ENCODE data around the gene CCT3. TPM values are rescaled to one million over a fixed set of nuclear protein-coding genes. Genes with fewer than 3 reads are reported as not detected.

CCT3 gene
- total and polyA plus RNA-seq, 2 donors (not counting 1 experiment from before 2014, with no cell fraction given): 106 to 107 TPM

- H3K9me3 Mint-ChIP-seq (ENCODE audit: insufficient read depth): no peaks in the 10 kb centered on the region
- DNase-seq (no peak), ATAC-seq (ENCODE audit: low read depth) (no peak)
- Histone ChIP-seq H3K27me3 (replicated peaks in 1 of 4; ENCODE audit: control extremely low read depth in 1 of 4, control insufficient read depth in 3 of 4, insufficient read depth in 4 of 4, low read length in 3 of 4) (no peaks in the 10 kb centered on the region), H3K4me1 (ENCODE audit: control insufficient read depth in 2 of 2, insufficient read depth in 2 of 2, low read length in 2 of 2) (no peaks in the 10 kb centered on the region), H3K36me3 (replicated peaks in 1 of 2; ENCODE audit: control extremely low read depth in 1 of 2, control insufficient read depth in 1 of 2, extremely low read depth in 1 of 2, insufficient read depth in 2 of 2, low read length in 1 of 2) (peaks cover 30 to 85% of the 10 kb centered on the region in 2 experiments), H4K20me1 (ENCODE audit: control insufficient read depth, insufficient read depth, low read length, poor library complexity, severe bottlenecking) (peaks cover 9% of the 10 kb centered on the region), H3K9me3 (ENCODE audit: control extremely low read depth in 1 of 3, control insufficient read depth in 2 of 3, insufficient read depth in 1 of 3, low read length in 2 of 3) (no peaks in the 10 kb centered on the region), H2AFZ (ENCODE audit: insufficient read depth, low read depth, low read length, poor library complexity, severe bottlenecking) (no peak overlapping the region), H3K4me3 (ENCODE audit: control extremely low read depth in 1 of 5, extremely low read depth in 1 of 5, insufficient read depth in 1 of 5, low read depth in 2 of 5, low read length in 4 of 5) (no peak overlapping the region), H3K4me2 (replicated peaks; ENCODE audit: low read depth, low read length, poor library complexity, severe bottlenecking) (no peak overlapping the region), H3K9ac (ENCODE audit: low read length) (no peak overlapping the region), H3K27ac (ENCODE audit: low read length in 2 of 2) (no peak overlapping the region), H3K79me2 (ENCODE audit: control insufficient read depth, insufficient read depth, low read length) (no peaks in the 10 kb centered on the region)
- ChIA-PET CTCF (interaction anchor here (1.4 kb wide), 2 partner anchors 10 to 12 kb away, joined by 3 to 5 read pairs; partner anchors contain the start of gene SMG5), POLR2A (no interaction called here)
- H3K4me1 Mint-ChIP-seq: no peaks in the 10 kb centered on the region
- no peak overlapping the region for H3K27ac Mint-ChIP-seq
- H3K4me3 Mint-ChIP-seq: no peak overlapping the region
- TF ChIP-seq, protein P1, sequence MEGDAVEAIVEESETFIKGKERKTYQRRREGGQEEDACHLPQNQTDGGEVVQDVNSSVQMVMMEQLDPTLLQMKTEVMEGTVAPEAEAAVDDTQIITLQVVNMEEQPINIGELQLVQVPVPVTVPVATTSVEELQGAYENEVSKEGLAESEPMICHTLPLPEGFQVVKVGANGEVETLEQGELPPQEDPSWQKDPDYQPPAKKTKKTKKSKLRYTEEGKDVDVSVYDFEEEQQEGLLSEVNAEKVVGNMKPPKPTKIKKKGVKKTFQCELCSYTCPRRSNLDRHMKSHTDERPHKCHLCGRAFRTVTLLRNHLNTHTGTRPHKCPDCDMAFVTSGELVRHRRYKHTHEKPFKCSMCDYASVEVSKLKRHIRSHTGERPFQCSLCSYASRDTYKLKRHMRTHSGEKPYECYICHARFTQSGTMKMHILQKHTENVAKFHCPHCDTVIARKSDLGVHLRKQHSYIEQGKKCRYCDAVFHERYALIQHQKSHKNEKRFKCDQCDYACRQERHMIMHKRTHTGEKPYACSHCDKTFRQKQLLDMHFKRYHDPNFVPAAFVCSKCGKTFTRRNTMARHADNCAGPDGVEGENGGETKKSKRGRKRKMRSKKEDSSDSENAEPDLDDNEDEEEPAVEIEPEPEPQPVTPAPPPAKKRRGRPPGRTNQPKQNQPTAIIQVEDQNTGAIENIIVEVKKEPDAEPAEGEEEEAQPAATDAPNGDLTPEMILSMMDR (IDR thresholded peaks at IDR 0.05): no peak
- TF ChIP-seq EZH2 (IDR thresholded peaks at IDR 0.05; ENCODE audit: borderline replicate concordance, insufficient read depth, low read depth, low read length, poor library complexity, severe bottlenecking): no peak
- 100% methylated on average over 2 of the region's 3 CpGs for WGBS (ENCODE audit: insufficient coverage)
- intact Hi-C loops (cut with micrococcal nuclease): no loop called here
- no peaks in the 10 kb centered on the region for H3K27me3 Mint-ChIP-seq
Observed at GRCh38 chr1:156270314-156270713, 67.8 kb downstream of the CCT3 start.

- ChIA-PET POLR2A (no interaction called here), CTCF (no interaction called here)
- WGBS (ENCODE audit: insufficient coverage): no CpG with 5 or more reads among the region's 4 CpGs
- Histone ChIP-seq H3K4me1 (ENCODE audit: control insufficient read depth in 2 of 2, insufficient read depth in 2 of 2, low read length in 2 of 2) (no peaks in the 10 kb centered on the region), H3K9ac (ENCODE audit: low read length) (no peak overlapping the region), H3K27ac (ENCODE audit: low read length in 2 of 2) (no peak overlapping the region), H2AFZ (ENCODE audit: insufficient read depth, low read depth, low read length, poor library complexity, severe bottlenecking) (no peak overlapping the region), H3K4me2 (replicated peaks; ENCODE audit: low read depth, low read length, poor library complexity, severe bottlenecking) (no peak overlapping the region), H3K4me3 (ENCODE audit: control extremely low read depth in 1 of 5, extremely low read depth in 1 of 5, insufficient read depth in 1 of 5, low read depth in 2 of 5, low read length in 4 of 5) (no peak overlapping the region), H3K36me3 (replicated peaks in 1 of 2; ENCODE audit: control extremely low read depth in 1 of 2, control insufficient read depth in 1 of 2, extremely low read depth in 1 of 2, insufficient read depth in 2 of 2, low read length in 1 of 2) (peaks cover 32 to 78% of the 10 kb centered on the region in 2 experiments), H3K27me3 (replicated peaks in 1 of 4; ENCODE audit: control extremely low read depth in 1 of 4, control insufficient read depth in 3 of 4, insufficient read depth in 4 of 4, low read length in 3 of 4) (no peaks in the 10 kb centered on the region), H3K9me3 (ENCODE audit: control extremely low read depth in 1 of 3, control insufficient read depth in 2 of 3, insufficient read depth in 1 of 3, low read length in 2 of 3) (no peaks in the 10 kb centered on the region), H4K20me1 (ENCODE audit: control insufficient read depth, insufficient read depth, low read length, poor library complexity, severe bottlenecking) (no peaks in the 10 kb centered on the region), H3K79me2 (ENCODE audit: control insufficient read depth, insufficient read depth, low read length) (no peaks in the 10 kb centered on the region)
- ATAC-seq (ENCODE audit: low read depth) (no peak), DNase-seq (no peak)
- intact Hi-C loops (cut with micrococcal nuclease): no loop called here
- no peaks in the 10 kb centered on the region for H3K27me3 Mint-ChIP-seq
- no peaks in the 10 kb centered on the region for H3K4me1 Mint-ChIP-seq
- no peak overlapping the region for H3K4me3 Mint-ChIP-seq
- TF ChIP-seq, protein P1 (IDR thresholded peaks at IDR 0.05): no peak
- no peak for TF ChIP-seq EZH2 (IDR thresholded peaks at IDR 0.05; ENCODE audit: borderline replicate concordance, insufficient read depth, low read depth, low read length, poor library complexity, severe bottlenecking)
- H3K27ac Mint-ChIP-seq: no peak overlapping the region
- no peaks in the 10 kb centered on the region for H3K9me3 Mint-ChIP-seq (ENCODE audit: insufficient read depth)
Observed at GRCh38 chr1:156268336-156268735, 69.8 kb downstream of the CCT3 start.

Measured in B cell (primary cell).